SK-N-SH (cell line): ENCODE measurements around the gene RASL10B. TPM values are rescaled to one million over a fixed set of nuclear protein-coding genes. Genes with fewer than 3 reads are reported as not detected.

Experiments used
- CTCF ChIA-PET: fragments of 300-600, 350-600 bp; formaldehyde crosslinking; extraction: SDS; loops from one replicate; lab custom pipeline; 2021; lab: Yijun Ruan, JAX
- POLR2A ChIA-PET: fragments of 350-600 bp; sonication (Branson Sonifier 250); formaldehyde crosslinking; extraction: SDS; loops from one replicate; lab custom pipeline; 2020; ENCODE audit warnings: antibody characterized with exemption, inconsistent platforms; lab: Yijun Ruan, JAX
- DNase-seq: peaks from one replicate; pipeline ENCODE4 v3.0.0; 2012
- H2AFZ ChIP-seq: fragments of 200-600 bp; sonication (generic); 2 replicates; pipeline ENCODE4 v1.8.1; 2016; ENCODE audit warnings: antibody characterized with exemption, mild to moderate bottlenecking, low read depth
- H3F3A ChIP-seq: fragments of 200-600 bp; sonication (generic); replicated peaks from 2 replicates; pipeline ENCODE3; 2016; ENCODE audit warnings: antibody characterized with exemption, mild to moderate bottlenecking; ENCODE audit not compliant: insufficient read depth
- H3K27ac ChIP-seq, 2 experiments: fragments of 200-500 bp in 1 of 2; fragments of 200-600 bp in 1 of 2; sonication (Bioruptor generic) in 1 of 2; sonication (generic), shearing (Covaris generic) in 1 of 2; 2 replicates each; pipeline versions ENCODE4 v1.5.1 to v1.6.1; 2014 to 2016; ENCODE audit warnings: low read depth in 2 of 2, inconsistent platforms in 1 of 2, low read length in 1 of 2, mild to moderate bottlenecking in 1 of 2, mixed read lengths in 1 of 2
- H3K27me3 ChIP-seq: fragments of 200-600 bp; sonication (generic), shearing (Covaris generic); 2 replicates; pipeline ENCODE4 v1.6.1; 2016; ENCODE audit warnings: mixed run types; ENCODE audit not compliant: insufficient read depth
- H3K36me3 ChIP-seq, 2 experiments: fragments of 200-500 bp in 1 of 2; fragments of 200-600 bp in 1 of 2; sonication (Bioruptor generic) in 1 of 2; sonication (generic) in 1 of 2; replicated peaks in 1 of 2; 2 replicates each; pipeline versions ENCODE3 to v1.5.1; 2014 to 2016; ENCODE audit warnings: low read length in 1 of 2, mild to moderate bottlenecking in 1 of 2; ENCODE audit not compliant: insufficient read depth in 2 of 2, control insufficient read depth in 1 of 2
- H3K4me1 ChIP-seq, 2 experiments: fragments of 200-500 bp in 1 of 2; fragments of 200-600 bp in 1 of 2; sonication (Bioruptor generic) in 1 of 2; sonication (generic), shearing (Covaris generic) in 1 of 2; 2 replicates each; pipeline versions ENCODE4 v1.5.1 to v1.6.1; 2014 to 2016; ENCODE audit warnings: low read depth in 1 of 2, low read length in 1 of 2, mixed run types in 1 of 2; ENCODE audit not compliant: insufficient read depth in 2 of 2, control insufficient read depth in 1 of 2
- H3K4me2 ChIP-seq: fragments of 200-600 bp; sonication (generic), shearing (Covaris generic); 2 replicates; pipeline ENCODE4 v1.6.1; 2017; ENCODE audit warnings: mixed run types
- H3K4me3 ChIP-seq, 2 experiments: fragments of 200-500 bp in 1 of 2; fragments of 200-600 bp in 1 of 2; sonication (Bioruptor generic) in 1 of 2; sonication (generic), shearing (Covaris generic) in 1 of 2; 2 replicates each; pipeline versions ENCODE4 v1.5.1 to v1.8.1; 2014 to 2016; ENCODE audit warnings: low read depth in 2 of 2, inconsistent platforms in 1 of 2, low read length in 1 of 2, mild to moderate bottlenecking in 1 of 2, mixed read lengths in 1 of 2, moderate library complexity in 1 of 2
- H3K79me2 ChIP-seq: fragments of 200-600 bp; sonication (generic); 2 replicates; pipeline ENCODE4 v1.8.1; 2017; ENCODE audit warnings: mild to moderate bottlenecking; ENCODE audit not compliant: insufficient read depth
- H3K9ac ChIP-seq: fragments of 200-600 bp; sonication (generic); 2 replicates; pipeline ENCODE4 v1.6.1; 2017; ENCODE audit warnings: mixed run types
- H3K9me2 ChIP-seq: fragments of 200-600 bp; sonication (generic); 2 replicates; pipeline ENCODE4 v1.6.1; 2017; ENCODE audit warnings: mixed run types
- H3K9me3 ChIP-seq: fragments of 200-600 bp; sonication (generic); 2 replicates; pipeline ENCODE4 v1.6.1; 2017; ENCODE audit warnings: mixed run types, mild to moderate bottlenecking, moderate library complexity
- H4K20me1 ChIP-seq: fragments of 200-600 bp; sonication (generic); 2 replicates; pipeline ENCODE4 v1.6.1; 2017; ENCODE audit warnings: mild to moderate bottlenecking, mixed run types; ENCODE audit not compliant: insufficient read depth
- ELF1 ChIP-seq: IDR thresholded peaks from 2 replicates; pipeline ENCODE4 v1.4.0; 2012
- EP300 ChIP-seq, 2 experiments: IDR thresholded peaks; 2 replicates each; pipeline versions ENCODE4 v1.4.0 to v1.6.1; 2012; ENCODE audit warnings: borderline replicate concordance in 1 of 2, low read depth in 1 of 2, low read length in 1 of 2
- EZH2phosphoT487 ChIP-seq: fragments of 200-600 bp; sonication (generic); IDR thresholded peaks from 2 replicates; pipeline ENCODE4 v1.6.1; 2017; ENCODE audit warnings: low read depth, mixed run types, mild to moderate bottlenecking, antibody characterized with exemption, moderate library complexity, borderline replicate concordance
- FOXJ3 ChIP-seq: sonication (generic); formaldehyde crosslinking; IDR thresholded peaks from 2 replicates; pipeline ENCODE4 v1.5.1; 2020; ENCODE audit warnings: mild to moderate bottlenecking, missing genetic modification reagents
- GABPA ChIP-seq: IDR thresholded peaks from 2 replicates; pipeline ENCODE4 v1.4.0; 2012; ENCODE audit warnings: low read depth, mild to moderate bottlenecking
- MEF2A ChIP-seq: IDR thresholded peaks from 2 replicates; pipeline ENCODE4 v1.4.0; 2012; ENCODE audit warnings: low read depth, borderline replicate concordance
- NFIC ChIP-seq: IDR thresholded peaks from 2 replicates; pipeline ENCODE4 v1.4.0; 2012; ENCODE audit warnings: borderline replicate concordance
- POLR2AphosphoS5 ChIP-seq: IDR thresholded peaks from 2 replicates; pipeline ENCODE4 v1.6.1; 2012; ENCODE audit warnings: low read depth, low read length
- RAD21 ChIP-seq: IDR thresholded peaks from 2 replicates; pipeline ENCODE4 v1.6.1; 2012; ENCODE audit warnings: mild to moderate bottlenecking, low read length
- SMC3 ChIP-seq: IDR thresholded peaks from 2 replicates; pipeline ENCODE4 v1.6.1; 2012; ENCODE audit warnings: low read depth, low read length, improper control_type of control experiment
- TEAD4 ChIP-seq: IDR thresholded peaks from 2 replicates; pipeline ENCODE4 v1.4.0; 2012; ENCODE audit warnings: mild to moderate bottlenecking, borderline replicate concordance; ENCODE audit not compliant: insufficient read depth
- WGBS: methylation state at CpG from one replicate; pipeline ENCODE4 v1.1.6; 2017; ENCODE audit warnings: low lambda C conversion rate; 5-methylcytosine and 5-hydroxymethylcytosine counted together
- polyA plus RNA-seq, 3 experiments: library from polyadenylated mRNA; depleted of rRNA; stranded (reverse); fragments of >200 nt; gene quantifications; 2 replicates each; pipeline ENCODE4 v1.2.3, GENCODE V29; 2012
- TF ChIP-seq, protein P1 (sequence below): fragments of 200-600 bp; sonication (generic); IDR thresholded peaks from 2 replicates; pipeline ENCODE4 v1.6.1; 2017; ENCODE audit warnings: antibody characterized with exemption, mild to moderate bottlenecking, moderate library complexity
- TF ChIP-seq, protein P2 (sequence below): IDR thresholded peaks from 2 replicates; pipeline ENCODE4; 2012

The RASL10B gene
- polyA plus RNA-seq, 1 of the 3 experiments (the other 2 are of a cell fraction): 4.2 TPM

DNA sequence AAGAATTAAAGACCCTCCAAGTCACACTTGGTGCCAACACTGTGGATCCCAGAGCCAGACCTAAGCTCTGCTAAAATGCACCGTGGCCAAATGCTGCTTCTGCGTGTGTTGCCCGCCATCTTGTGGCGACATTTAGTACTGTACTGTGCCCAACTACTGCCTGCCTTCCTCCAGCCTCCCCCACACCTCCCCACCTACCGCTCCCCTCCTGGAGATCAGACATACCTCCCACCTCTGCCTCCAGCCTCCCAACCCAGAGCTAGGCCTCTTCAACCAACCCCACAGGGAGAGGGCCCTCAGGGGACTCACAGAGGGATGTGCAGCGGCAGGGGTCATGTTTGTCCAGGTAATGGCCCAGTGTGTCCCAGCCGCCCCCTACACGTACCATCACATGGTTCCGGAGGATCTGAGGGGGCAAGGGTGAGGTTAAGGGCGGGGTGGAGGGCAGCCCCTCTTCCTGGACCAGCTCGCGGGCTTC, 16.1 kb downstream of the RASL10B start:
- no peaks in the 10 kb centered on the region for H3K36me3 ChIP-seq
- H3K9ac ChIP-seq: no peak overlapping the region
- no peaks in the 10 kb centered on the region for H3K9me3 ChIP-seq
- H3K27me3 ChIP-seq: peaks cover 11% of the 10 kb centered on the region
- POLR2A ChIA-PET: interaction anchor here (1.4 kb wide), 1 partner anchor 134 kb away, joined by 7 read pairs; no protein-coding TSS in a partner anchor
- H2AFZ ChIP-seq: no peak overlapping the region
- no peak overlapping the region for H3K4me2 ChIP-seq
- no peaks in the 10 kb centered on the region for H3K9me2 ChIP-seq
- no peak overlapping the region; a peak in 1 of 4 replicates for H3K4me3 ChIP-seq
- DNase-seq: peak; percentile 89
- no peaks in the 10 kb centered on the region for H3F3A ChIP-seq
- H3K27ac ChIP-seq: no peak overlapping the region
- TF ChIP-seq SMC3 (peak; percentile 91), FOXJ3 (CRISPR knock-in tag) (no peak), EZH2phosphoT487 (no peak), RAD21 (peak; percentile 98)
- TF ChIP-seq, protein P1, sequence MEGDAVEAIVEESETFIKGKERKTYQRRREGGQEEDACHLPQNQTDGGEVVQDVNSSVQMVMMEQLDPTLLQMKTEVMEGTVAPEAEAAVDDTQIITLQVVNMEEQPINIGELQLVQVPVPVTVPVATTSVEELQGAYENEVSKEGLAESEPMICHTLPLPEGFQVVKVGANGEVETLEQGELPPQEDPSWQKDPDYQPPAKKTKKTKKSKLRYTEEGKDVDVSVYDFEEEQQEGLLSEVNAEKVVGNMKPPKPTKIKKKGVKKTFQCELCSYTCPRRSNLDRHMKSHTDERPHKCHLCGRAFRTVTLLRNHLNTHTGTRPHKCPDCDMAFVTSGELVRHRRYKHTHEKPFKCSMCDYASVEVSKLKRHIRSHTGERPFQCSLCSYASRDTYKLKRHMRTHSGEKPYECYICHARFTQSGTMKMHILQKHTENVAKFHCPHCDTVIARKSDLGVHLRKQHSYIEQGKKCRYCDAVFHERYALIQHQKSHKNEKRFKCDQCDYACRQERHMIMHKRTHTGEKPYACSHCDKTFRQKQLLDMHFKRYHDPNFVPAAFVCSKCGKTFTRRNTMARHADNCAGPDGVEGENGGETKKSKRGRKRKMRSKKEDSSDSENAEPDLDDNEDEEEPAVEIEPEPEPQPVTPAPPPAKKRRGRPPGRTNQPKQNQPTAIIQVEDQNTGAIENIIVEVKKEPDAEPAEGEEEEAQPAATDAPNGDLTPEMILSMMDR: peak; percentile 83
- WGBS: 31% methylated on average over 10 of the region's 12 CpGs
- H4K20me1 ChIP-seq: no peaks in the 10 kb centered on the region
- no peaks in the 10 kb centered on the region for H3K79me2 ChIP-seq
- peaks cover 0 to 15% of the 10 kb centered on the region in 2 experiments; a peak in 1 of 4 replicates for H3K4me1 ChIP-seq
- CTCF ChIA-PET: interaction anchor here (0.6 to 10.4 kb wide), 75 partner anchors 8 to 441 kb away, joined by 3 to 275 read pairs (median 7); partner anchors contain the start of genes AP2B1, C17orf50, PEX12 and RASL10B

DNA sequence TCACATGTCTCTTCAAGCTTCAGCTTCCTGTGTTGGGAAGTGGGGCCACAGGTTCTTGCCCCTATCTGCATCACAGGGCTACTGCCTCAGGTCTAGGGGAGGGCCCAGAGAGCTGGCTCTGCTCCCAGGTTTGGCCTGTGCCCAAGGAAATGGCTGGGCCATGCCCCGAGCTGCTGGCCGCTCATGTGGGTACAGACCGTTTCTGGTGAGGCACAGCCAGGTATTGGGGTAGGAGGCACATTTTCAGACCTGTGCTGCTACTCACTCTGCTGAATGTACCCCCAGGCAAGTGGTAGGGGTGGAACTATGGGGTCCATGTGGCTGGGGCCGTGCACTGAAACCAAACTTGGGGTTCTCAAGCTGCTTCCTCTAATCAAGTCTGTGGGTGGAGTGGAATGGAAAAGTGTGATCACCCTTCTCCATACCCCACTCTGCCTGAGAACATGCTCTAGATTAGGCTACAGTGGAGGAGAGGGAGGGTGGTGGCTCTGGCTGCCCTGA, 17.0 kb downstream of the RASL10B start:
- 35% methylated on average over 4 of the region's 4 CpGs for WGBS
- Histone ChIP-seq H3K36me3 (no peaks in the 10 kb centered on the region), H3K4me1 (peaks cover 0 to 21% of the 10 kb centered on the region in 2 experiments; a peak in 1 of 4 replicates), H3K4me2 (no peak overlapping the region), H3K79me2 (no peaks in the 10 kb centered on the region), H2AFZ (no peak overlapping the region), H3K4me3 (no peak overlapping the region), H3K9me2 (no peaks in the 10 kb centered on the region), H3K9me3 (no peaks in the 10 kb centered on the region), H3K27ac (no peak overlapping the region), H3F3A (no peaks in the 10 kb centered on the region), H3K9ac (no peak overlapping the region), H4K20me1 (no peaks in the 10 kb centered on the region), H3K27me3 (peaks cover 11% of the 10 kb centered on the region)
- ChIA-PET CTCF (interaction anchor here (0.8 to 10.4 kb wide), 36 partner anchors 9 to 437 kb away, joined by 3 to 275 read pairs (median 11); partner anchors contain the start of genes C17orf50, PEX12, RASL10B and SLFN14), POLR2A (interaction anchor here (0.5 to 1.4 kb wide), 2 partner anchors 41 to 135 kb away, joined by 5 to 7 read pairs; no protein-coding TSS in a partner anchor)
- DNase-seq: peak; percentile 54
- TF ChIP-seq MEF2A (no peak), SMC3 (no peak), GABPA (no peak), EP300 (IDR thresholded peaks at IDR 0.05; ENCODE audit: borderline replicate concordance in 1 of 2, low read depth in 1 of 2, low read length in 1 of 2) (no peak), POLR2AphosphoS5 (no peak), ELF1 (no peak), NFIC (0 out of 2 replicates have a peak, but pooled peaks have one; percentile 24), TEAD4 (no peak)
- TF ChIP-seq, protein P2, sequence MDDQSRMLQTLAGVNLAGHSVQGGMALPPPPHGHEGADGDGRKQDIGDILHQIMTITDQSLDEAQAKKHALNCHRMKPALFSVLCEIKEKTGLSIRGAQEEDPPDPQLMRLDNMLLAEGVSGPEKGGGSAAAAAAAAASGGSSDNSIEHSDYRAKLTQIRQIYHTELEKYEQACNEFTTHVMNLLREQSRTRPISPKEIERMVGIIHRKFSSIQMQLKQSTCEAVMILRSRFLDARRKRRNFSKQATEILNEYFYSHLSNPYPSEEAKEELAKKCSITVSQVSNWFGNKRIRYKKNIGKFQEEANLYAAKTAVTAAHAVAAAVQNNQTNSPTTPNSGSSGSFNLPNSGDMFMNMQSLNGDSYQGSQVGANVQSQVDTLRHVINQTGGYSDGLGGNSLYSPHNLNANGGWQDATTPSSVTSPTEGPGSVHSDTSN: no peak
